Neural cell (in vitro differentiated cells): ENCODE data around the gene ZNF516. TPM values are rescaled to one million over a fixed set of nuclear protein-coding genes. Genes with fewer than 3 reads are reported as not detected.

Experiments
- H2AFZ ChIP-seq: fragments of 200-600, 300-800 bp; sonication (generic), shearing (Covaris generic); 2 replicates; pipeline ENCODE4 v1.6.0; 2014; ENCODE audit warnings: low read depth, mild to moderate bottlenecking, antibody characterized with exemption, low read length, moderate library complexity
- H3F3A ChIP-seq: fragments of 200-600 bp; shearing (Covaris generic); 2 replicates; pipeline ENCODE4 v1.6.1; 2016; ENCODE audit warnings: mild to moderate bottlenecking, moderate library complexity, mixed read lengths, antibody characterized with exemption, low read length; ENCODE audit not compliant: insufficient read depth, poor library complexity, severe bottlenecking
- H3K27ac ChIP-seq: fragments of 200-600, 300-800 bp; sonication (generic), shearing (Covaris generic); 2 replicates; pipeline ENCODE4 v1.5.1; 2014; ENCODE audit warnings: mild to moderate bottlenecking, low read length, moderate library complexity
- H3K27me3 ChIP-seq: fragments of 300-800, 200-600 bp; sonication (generic), shearing (Covaris generic); 2 replicates; pipeline ENCODE4 v1.6.0; 2014; ENCODE audit warnings: mild to moderate bottlenecking, low read depth, low read length, moderate library complexity; ENCODE audit not compliant: insufficient read depth
- H3K36me3 ChIP-seq: fragments of 300-800, 200-600 bp; sonication (generic), shearing (Covaris generic); 2 replicates; pipeline ENCODE4 v1.5.1; 2014; ENCODE audit warnings: mild to moderate bottlenecking, antibody characterized with exemption, low read length, moderate library complexity; ENCODE audit not compliant: insufficient read depth
- H3K4me2 ChIP-seq: fragments of 300-800, 200-600 bp; sonication (generic), shearing (Covaris generic); 2 replicates; pipeline ENCODE4 v1.6.0; 2014; ENCODE audit warnings: mild to moderate bottlenecking, low read length
- H3K4me3 ChIP-seq: fragments of 300-800, 200-600 bp; sonication (generic), shearing (Covaris generic); 2 replicates; pipeline ENCODE4 v1.5.1; 2014; ENCODE audit warnings: mild to moderate bottlenecking, low read length, moderate library complexity
- H3K79me2 ChIP-seq: fragments of 200-600 bp; shearing (Covaris generic); replicated peaks from 2 replicates; pipeline ENCODE4 v1.6.0; 2014; ENCODE audit warnings: mild to moderate bottlenecking, low read length, moderate library complexity; ENCODE audit not compliant: insufficient read depth
- H3K9ac ChIP-seq: fragments of 300-800, 200-600 bp; sonication (generic), shearing (Covaris generic); 2 replicates; pipeline ENCODE4 v1.6.1; 2016; ENCODE audit warnings: mild to moderate bottlenecking, low read length, mixed read lengths
- H3K9me2 ChIP-seq: fragments of 200-600 bp; shearing (Covaris generic); 2 replicates; pipeline ENCODE4 v1.6.1; 2016; ENCODE audit warnings: mild to moderate bottlenecking, low read length, mixed read lengths; ENCODE audit not compliant: insufficient read depth
- H3K9me3 ChIP-seq: fragments of 200-600, 300-800 bp; sonication (generic), shearing (Covaris generic); 2 replicates; pipeline ENCODE4 v1.6.1; 2016; ENCODE audit warnings: mild to moderate bottlenecking, mixed run types, low read length, moderate library complexity, mixed read lengths
- H4K20me1 ChIP-seq: fragments of 200-600 bp; shearing (Covaris generic); 2 replicates; pipeline ENCODE4 v1.6.1; 2016; ENCODE audit warnings: mild to moderate bottlenecking, mixed run types; ENCODE audit not compliant: insufficient read depth
- CTCF ChIP-seq: fragments of 450-650 bp; IDR thresholded peaks from 2 replicates; pipeline ENCODE4 v1.5.1; 2014; ENCODE audit warnings: antibody characterized with exemption, mild to moderate bottlenecking, moderate library complexity; ENCODE audit not compliant: poor library complexity, severe bottlenecking
- EP300 ChIP-seq: fragments of 450-650 bp; conservative IDR thresholded peaks from 2 replicates; pipeline ENCODE4 v1.6.1; 2014; ENCODE audit warnings: antibody characterized with exemption, mild to moderate bottlenecking, moderate library complexity; ENCODE audit not compliant: poor library complexity, severe bottlenecking
- MXI1 ChIP-seq: fragments of 450-650 bp; conservative IDR thresholded peaks from 2 replicates; pipeline ENCODE4 v1.6.1; 2014; ENCODE audit warnings: antibody characterized with exemption, mild to moderate bottlenecking; ENCODE audit not compliant: poor library complexity, severe bottlenecking
- POLR2AphosphoS5 ChIP-seq: IDR thresholded peaks from 2 replicates; pipeline ENCODE4 v1.6.1; 2012
- RAD21 ChIP-seq: fragments of 450-650 bp; conservative IDR thresholded peaks from 2 replicates; pipeline ENCODE4 v1.6.1; 2014; ENCODE audit warnings: antibody characterized with exemption, mild to moderate bottlenecking, moderate library complexity
- REST ChIP-seq: IDR thresholded peaks from 2 replicates; pipeline ENCODE4 v1.6.1; 2012; ENCODE audit warnings: borderline replicate concordance
- SMC3 ChIP-seq: fragments of 450-650 bp; conservative IDR thresholded peaks from 2 replicates; pipeline ENCODE4 v1.6.1; 2014; ENCODE audit warnings: antibody characterized with exemption, mild to moderate bottlenecking, moderate library complexity; ENCODE audit not compliant: poor library complexity
- TAF1 ChIP-seq: IDR thresholded peaks from 2 replicates; pipeline ENCODE4 v1.6.1; 2012; ENCODE audit warnings: low read depth
- polyA plus RNA-seq: library from polyadenylated mRNA; depleted of rRNA; stranded (reverse); fragments of >200 nt; gene quantifications from 2 replicates; pipeline ENCODE4 v1.2.3, GENCODE V29; 2014

Gene ZNF516
- polyA plus RNA-seq, 1 donor from 2014 or later, result 11.5 TPM

DNA sequence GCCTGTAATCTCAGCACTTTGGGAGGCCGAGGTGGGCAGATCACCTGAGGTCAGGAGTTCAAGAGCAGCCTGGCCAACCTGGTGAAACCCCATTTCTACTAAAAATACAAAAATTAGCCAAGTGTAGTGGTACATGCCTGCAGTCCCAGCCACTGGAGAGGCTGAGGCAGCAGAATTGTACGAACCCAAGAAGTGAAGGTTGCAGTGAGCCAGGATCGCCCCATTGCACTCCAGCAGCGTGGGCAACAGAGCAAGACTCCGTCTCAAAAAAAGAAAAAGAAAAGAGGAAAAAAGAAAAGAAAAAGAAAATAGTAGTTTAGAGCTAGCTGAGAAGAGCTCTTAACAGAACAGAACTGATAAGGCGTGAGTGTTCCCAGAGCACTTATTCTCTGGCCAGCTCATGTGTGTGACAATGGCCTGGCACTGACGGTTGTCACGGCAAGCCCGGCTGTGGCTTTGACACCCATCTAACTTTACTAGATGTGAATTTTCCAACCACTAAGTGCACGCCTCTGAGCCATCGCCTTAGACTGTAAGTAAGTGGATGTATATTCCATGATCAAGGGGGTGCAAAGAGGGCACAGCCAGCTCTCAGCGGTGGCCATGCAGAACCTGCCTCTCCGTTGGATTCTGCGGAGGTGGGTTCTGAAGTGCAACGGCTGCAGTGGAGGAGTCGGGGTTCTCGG, 80.0 kb downstream of the ZNF516 start:
- Histone ChIP-seq H3K4me2 (no peak overlapping the region), H4K20me1 (no peaks in the 10 kb centered on the region), H3K36me3 (no peaks in the 10 kb centered on the region), H3K9me3 (no peaks in the 10 kb centered on the region), H3K27ac (no peak overlapping the region), H3K79me2 (peaks cover 48% of the 10 kb centered on the region), H3F3A (no peaks in the 10 kb centered on the region), H3K9ac (no peak overlapping the region), H3K4me3 (no peak overlapping the region), H3K27me3 (no peaks in the 10 kb centered on the region), H3K9me2 (no peaks in the 10 kb centered on the region), H2AFZ (no peak overlapping the region)
- TF ChIP-seq MXI1, result no peak
- no peak for TF ChIP-seq CTCF
- TF ChIP-seq SMC3, result no peak
- no peak for TF ChIP-seq RAD21
- no peak for TF ChIP-seq TAF1

GRCh38 chr18:76412818-76413565, 82.0 kb downstream of the ZNF516 start:
- no peaks in the 10 kb centered on the region for H3K9me2 ChIP-seq
- H3K9ac ChIP-seq, result no peak overlapping the region
- H3F3A ChIP-seq, result no peaks in the 10 kb centered on the region
- H2AFZ ChIP-seq, result no peak overlapping the region
- H3K36me3 ChIP-seq, result no peaks in the 10 kb centered on the region
- no peaks in the 10 kb centered on the region for H3K9me3 ChIP-seq
- TF ChIP-seq EP300 (no peak), REST (no peak), CTCF (no peak), POLR2AphosphoS5 (no peak), MXI1 (no peak)
- H3K4me3 ChIP-seq, result no peak overlapping the region
- no peaks in the 10 kb centered on the region for H3K27me3 ChIP-seq
- peaks cover 62% of the 10 kb centered on the region for H3K79me2 ChIP-seq
- no peak overlapping the region for H3K27ac ChIP-seq
- no peaks in the 10 kb centered on the region for H4K20me1 ChIP-seq
- no peak overlapping the region for H3K4me2 ChIP-seq
